ENCODE measurements around the gene CLEC11A. TPM values are rescaled to one million over a fixed set of nuclear protein-coding genes. Genes with fewer than 3 reads are reported as not detected.

The CLEC11A gene
- total and polyA plus RNA-seq, 10 of the 15 experiments (the other 5 are each of a cell fraction or from before 2014, with no cell fraction given) = not detected

DNA sequence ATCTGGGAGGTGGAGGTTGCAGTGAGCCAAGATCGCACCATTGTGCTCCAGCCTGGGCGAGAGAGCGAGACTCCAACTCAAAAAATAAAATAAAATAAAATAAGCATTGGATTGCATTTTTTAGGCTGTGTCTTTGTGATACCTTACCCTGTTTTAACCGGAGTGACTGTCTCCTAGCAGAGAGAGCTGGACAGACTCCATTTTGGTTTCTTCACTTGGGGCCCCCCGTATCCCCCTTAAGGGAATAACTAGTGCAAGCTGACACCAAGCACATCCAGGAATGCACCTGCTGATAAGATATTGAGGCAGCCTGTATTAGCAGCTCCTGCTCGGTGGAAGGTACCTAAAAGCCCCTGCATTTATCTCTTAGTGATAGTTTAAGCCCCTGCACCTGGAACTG, 26.3 kb downstream of the CLEC11A start:
- in situ Hi-C loops (cut with MboI) (no loop called here), intact Hi-C loops (cut with micrococcal nuclease; ENCODE audit: unreplicated experiment) (no loop called here)
- ATAC-seq = no peak
- ChIA-PET RAD21 (ENCODE audit: unreplicated experiment) (no interaction called here), POLR2A (no interaction called here), SMC1A (ENCODE audit: uncharacterized antibody, unreplicated experiment) (interaction anchor here (0.8 kb wide), 1 partner anchor 33 kb away, joined by 3 read pairs; no protein-coding TSS in a partner anchor), CTCF (interaction anchor here (0.5 to 1.2 kb wide), 2 partner anchors 98 to 172 kb away, joined by 3 read pairs; no protein-coding TSS in a partner anchor)
- H3K79me2 ChIP-seq (ENCODE audit: control insufficient read depth, insufficient read depth, low read length) = no peaks in the 10 kb centered on the region
- no peak for DNase-seq (ENCODE audit: low read depth, low spot score)
- H3K4me3 ChIP-seq = no peak overlapping the region
- H3K9ac ChIP-seq (ENCODE audit: control insufficient read depth, insufficient read depth, low read length) = no peak overlapping the region
- WGBS (ENCODE audit: insufficient coverage, insufficient replicate concordance, low lambda C conversion rate, missing lambda C conversion rate) = 28% methylated on average over 6 of the region's 6 CpGs
- no peak for FAIRE-seq
- TF ChIP-seq YY1 (IDR thresholded peaks at IDR 0.05; ENCODE audit: low read depth, low read length) = no peak
- no peak for TF ChIP-seq EED (IDR thresholded peaks at IDR 0.05; ENCODE audit: low read depth)
- no peak for TF ChIP-seq PAX8 (IDR thresholded peaks at IDR 0.05)
- TF ChIP-seq, protein P1, sequence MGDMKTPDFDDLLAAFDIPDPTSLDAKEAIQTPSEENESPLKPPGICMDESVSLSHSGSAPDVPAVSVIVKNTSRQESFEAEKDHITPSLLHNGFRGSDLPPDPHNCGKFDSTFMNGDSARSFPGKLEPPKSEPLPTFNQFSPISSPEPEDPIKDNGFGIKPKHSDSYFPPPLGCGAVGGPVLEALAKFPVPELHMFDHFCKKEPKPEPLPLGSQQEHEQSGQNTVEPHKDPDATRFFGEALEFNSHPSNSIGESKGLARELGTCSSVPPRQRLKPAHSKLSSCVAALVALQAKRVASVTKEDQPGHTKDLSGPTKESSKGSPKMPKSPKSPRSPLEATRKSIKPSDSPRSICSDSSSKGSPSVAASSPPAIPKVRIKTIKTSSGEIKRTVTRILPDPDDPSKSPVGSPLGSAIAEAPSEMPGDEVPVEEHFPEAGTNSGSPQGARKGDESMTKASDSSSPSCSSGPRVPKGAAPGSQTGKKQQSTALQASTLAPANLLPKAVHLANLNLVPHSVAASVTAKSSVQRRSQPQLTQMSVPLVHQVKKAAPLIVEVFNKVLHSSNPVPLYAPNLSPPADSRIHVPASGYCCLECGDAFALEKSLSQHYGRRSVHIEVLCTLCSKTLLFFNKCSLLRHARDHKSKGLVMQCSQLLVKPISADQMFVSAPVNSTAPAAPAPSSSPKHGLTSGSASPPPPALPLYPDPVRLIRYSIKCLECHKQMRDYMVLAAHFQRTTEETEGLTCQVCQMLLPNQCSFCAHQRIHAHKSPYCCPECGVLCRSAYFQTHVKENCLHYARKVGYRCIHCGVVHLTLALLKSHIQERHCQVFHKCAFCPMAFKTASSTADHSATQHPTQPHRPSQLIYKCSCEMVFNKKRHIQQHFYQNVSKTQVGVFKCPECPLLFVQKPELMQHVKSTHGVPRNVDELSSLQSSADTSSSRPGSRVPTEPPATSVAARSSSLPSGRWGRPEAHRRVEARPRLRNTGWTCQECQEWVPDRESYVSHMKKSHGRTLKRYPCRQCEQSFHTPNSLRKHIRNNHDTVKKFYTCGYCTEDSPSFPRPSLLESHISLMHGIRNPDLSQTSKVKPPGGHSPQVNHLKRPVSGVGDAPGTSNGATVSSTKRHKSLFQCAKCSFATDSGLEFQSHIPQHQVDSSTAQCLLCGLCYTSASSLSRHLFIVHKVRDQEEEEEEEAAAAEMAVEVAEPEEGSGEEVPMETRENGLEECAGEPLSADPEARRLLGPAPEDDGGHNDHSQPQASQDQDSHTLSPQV (IDR thresholded peaks at IDR 0.05) = no peak
- no peak for TF ChIP-seq RUNX3 (IDR thresholded peaks at IDR 0.05; ENCODE audit: low read length)
- no peak for TF ChIP-seq WRNIP1 (IDR thresholded peaks at IDR 0.05; ENCODE audit: borderline replicate concordance, low read depth, low read length)
- TF ChIP-seq, protein P2, sequence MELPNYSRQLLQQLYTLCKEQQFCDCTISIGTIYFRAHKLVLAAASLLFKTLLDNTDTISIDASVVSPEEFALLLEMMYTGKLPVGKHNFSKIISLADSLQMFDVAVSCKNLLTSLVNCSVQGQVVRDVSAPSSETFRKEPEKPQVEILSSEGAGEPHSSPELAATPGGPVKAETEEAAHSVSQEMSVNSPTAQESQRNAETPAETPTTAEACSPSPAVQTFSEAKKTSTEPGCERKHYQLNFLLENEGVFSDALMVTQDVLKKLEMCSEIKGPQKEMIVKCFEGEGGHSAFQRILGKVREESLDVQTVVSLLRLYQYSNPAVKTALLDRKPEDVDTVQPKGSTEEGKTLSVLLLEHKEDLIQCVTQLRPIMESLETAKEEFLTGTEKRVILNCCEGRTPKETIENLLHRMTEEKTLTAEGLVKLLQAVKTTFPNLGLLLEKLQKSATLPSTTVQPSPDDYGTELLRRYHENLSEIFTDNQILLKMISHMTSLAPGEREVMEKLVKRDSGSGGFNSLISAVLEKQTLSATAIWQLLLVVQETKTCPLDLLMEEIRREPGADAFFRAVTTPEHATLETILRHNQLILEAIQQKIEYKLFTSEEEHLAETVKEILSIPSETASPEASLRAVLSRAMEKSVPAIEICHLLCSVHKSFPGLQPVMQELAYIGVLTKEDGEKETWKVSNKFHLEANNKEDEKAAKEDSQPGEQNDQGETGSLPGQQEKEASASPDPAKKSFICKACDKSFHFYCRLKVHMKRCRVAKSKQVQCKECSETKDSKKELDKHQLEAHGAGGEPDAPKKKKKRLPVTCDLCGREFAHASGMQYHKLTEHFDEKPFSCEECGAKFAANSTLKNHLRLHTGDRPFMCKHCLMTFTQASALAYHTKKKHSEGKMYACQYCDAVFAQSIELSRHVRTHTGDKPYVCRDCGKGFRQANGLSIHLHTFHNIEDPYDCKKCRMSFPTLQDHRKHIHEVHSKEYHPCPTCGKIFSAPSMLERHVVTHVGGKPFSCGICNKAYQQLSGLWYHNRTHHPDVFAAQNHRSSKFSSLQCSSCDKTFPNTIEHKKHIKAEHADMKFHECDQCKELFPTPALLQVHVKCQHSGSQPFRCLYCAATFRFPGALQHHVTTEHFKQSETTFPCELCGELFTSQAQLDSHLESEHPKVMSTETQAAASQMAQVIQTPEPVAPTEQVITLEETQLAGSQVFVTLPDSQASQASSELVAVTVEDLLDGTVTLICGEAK (IDR thresholded peaks at IDR 0.05; ENCODE audit: borderline replicate concordance) = no peak
- no peak for TF ChIP-seq MTA2 (IDR thresholded peaks at IDR 0.05; ENCODE audit: low read depth)
- no peak for TF ChIP-seq SUPT20H (IDR thresholded peaks at IDR 0.05; ENCODE audit: borderline replicate concordance, control insufficient read depth, low read depth, low read length)
- TF ChIP-seq STAT1 (conservative IDR thresholded peaks at IDR 0.05) = no peak
- no peak for TF ChIP-seq KAT2A (conservative IDR thresholded peaks at IDR 0.05; ENCODE audit: control insufficient read depth, low read depth, low read length)
- no peaks in the 10 kb centered on the region for H3K27me3 ChIP-seq (replicated peaks in 1 of 2; ENCODE audit: control insufficient read depth in 2 of 2, insufficient read depth in 2 of 2, low read length in 1 of 2)
- H3K4me1 ChIP-seq (ENCODE audit: control insufficient read depth, insufficient read depth, low read length) = no peaks in the 10 kb centered on the region
- H3K9me3 ChIP-seq (replicated peaks; ENCODE audit: control insufficient read depth, insufficient read depth, low read length) = no peaks in the 10 kb centered on the region
- BruUV-seq (replicated peaks) = no TSS peak
- H4K20me1 ChIP-seq (ENCODE audit: control insufficient read depth, insufficient read depth) = no peaks in the 10 kb centered on the region
- H3K4me2 ChIP-seq (ENCODE audit: control insufficient read depth, insufficient read depth) = no peak overlapping the region
- no peak overlapping the region for H2AFZ ChIP-seq (ENCODE audit: control insufficient read depth, low read depth, low read length)
- H3K36me3 ChIP-seq (ENCODE audit: control insufficient read depth in 2 of 2, insufficient read depth in 2 of 2, low read length in 1 of 2) = no peaks in the 10 kb centered on the region
- no peak overlapping the region for H3K27ac ChIP-seq (ENCODE audit: control insufficient read depth, insufficient read depth)
